ENCODE data around the gene IFT88.

IFT88 gene

GRCh38 chr13:20570517-20570916 lies 3.6 kb downstream of the IFT88 start:
- TF ChIP-seq GABPA (IDR thresholded peaks at IDR 0.05; ENCODE audit: low read depth) = no peak
- TF ChIP-seq POLR2AphosphoS5 (IDR thresholded peaks at IDR 0.05; ENCODE audit: low read depth) = no peak
- TF ChIP-seq SPI1 (IDR thresholded peaks at IDR 0.05; ENCODE audit: borderline replicate concordance, low read depth) = no peak
- TF ChIP-seq REST (IDR thresholded peaks at IDR 0.05; ENCODE audit: insufficient replicate concordance, low read depth) = no peak
- TF ChIP-seq CTCF (IDR thresholded peaks at IDR 0.05; ENCODE audit: insufficient read depth, low read length) = no peak
- H3K27me3 ChIP-seq (ENCODE audit: insufficient read depth, poor library complexity, severe bottlenecking) = no peaks in the 10 kb centered on the region
- no peak overlapping the region for H3K4me3 ChIP-seq (replicated peaks; ENCODE audit: insufficient read depth, low read length)
- DNase-seq (ENCODE audit: low read depth in 1 of 2, low spot score in 1 of 2) = no peak
- H3K27ac ChIP-seq (replicated peaks) = no peak overlapping the region

- no peak for DNase-seq (ENCODE audit: low read depth in 1 of 2, low spot score in 1 of 2)
- H3K27ac ChIP-seq (replicated peaks) = no peak overlapping the region
- TF ChIP-seq SPI1 (IDR thresholded peaks at IDR 0.05; ENCODE audit: borderline replicate concordance, low read depth) (peak; percentile 58; the same call in 1 of the 2 replicates), GABPA (IDR thresholded peaks at IDR 0.05; ENCODE audit: low read depth) (no peak)
- H3K4me3 ChIP-seq (replicated peaks; ENCODE audit: insufficient read depth, low read length) = no peak overlapping the region
- H3K27me3 ChIP-seq (ENCODE audit: insufficient read depth, poor library complexity, severe bottlenecking) = no peaks in the 10 kb centered on the region
These were observed 4.7 kb downstream of the IFT88 start for GRCh38 chr13:20571676-20572075.

- H3K27me3 ChIP-seq (ENCODE audit: insufficient read depth, poor library complexity, severe bottlenecking) = no peaks in the 10 kb centered on the region
- no peak overlapping the region for H3K27ac ChIP-seq (replicated peaks)
- TF ChIP-seq GABPA (IDR thresholded peaks at IDR 0.05; ENCODE audit: low read depth) (no peak), SPI1 (IDR thresholded peaks at IDR 0.05; ENCODE audit: borderline replicate concordance, low read depth) (no peak), CTCF (IDR thresholded peaks at IDR 0.05; ENCODE audit: insufficient read depth, low read length) (no peak), POLR2AphosphoS5 (IDR thresholded peaks at IDR 0.05; ENCODE audit: low read depth) (no peak), REST (IDR thresholded peaks at IDR 0.05; ENCODE audit: insufficient replicate concordance, low read depth) (no peak)
- no peak overlapping the region for H3K4me3 ChIP-seq (replicated peaks; ENCODE audit: insufficient read depth, low read length)
- DNase-seq (ENCODE audit: low read depth in 1 of 2, low spot score in 1 of 2) = no peak
These were observed 6.2 kb downstream of the IFT88 start for GRCh38 chr13:20573186-20573585.

- Histone ChIP-seq H3K4me3 (replicated peaks; ENCODE audit: insufficient read depth, low read length) (no peak overlapping the region), H3K27ac (replicated peaks) (no peak overlapping the region), H3K27me3 (ENCODE audit: insufficient read depth, poor library complexity, severe bottlenecking) (no peaks in the 10 kb centered on the region)
- TF ChIP-seq GABPA (IDR thresholded peaks at IDR 0.05; ENCODE audit: low read depth) = no peak
- no peak for TF ChIP-seq CTCF (IDR thresholded peaks at IDR 0.05; ENCODE audit: insufficient read depth, low read length)
- TF ChIP-seq SPI1 (IDR thresholded peaks at IDR 0.05; ENCODE audit: borderline replicate concordance, low read depth) = no peak
- TF ChIP-seq REST (IDR thresholded peaks at IDR 0.05; ENCODE audit: insufficient replicate concordance, low read depth) = no peak
- no peak for TF ChIP-seq POLR2AphosphoS5 (IDR thresholded peaks at IDR 0.05; ENCODE audit: low read depth)
- DNase-seq (ENCODE audit: low read depth in 1 of 2, low spot score in 1 of 2) = no peak
These were observed 6.7 kb downstream of the IFT88 start for GRCh38 chr13:20573636-20574035.

All from HL-60 (cell line).